NB4 (cell line): ENCODE data around the gene CYB561.

ENCODE experiments used
- DNase-seq: peaks from one replicate; pipeline ENCODE4 v3.0.0; 2010; ENCODE audit warnings: low read depth
- H3K4me3 ChIP-seq: one replicate; pipeline ENCODE4 v1.5.1; 2011; ENCODE audit warnings: mild to moderate bottlenecking, low read depth, low read length, moderate library complexity
- MYC ChIP-seq: IDR thresholded peaks from 2 replicates; pipeline ENCODE4 v1.6.1; 2011; ENCODE audit warnings: low read depth, low read length
- POLR2A ChIP-seq: IDR thresholded peaks from 2 replicates; pipeline ENCODE4 v1.6.1; 2011; ENCODE audit warnings: mild to moderate bottlenecking; ENCODE audit not compliant: insufficient read length; ENCODE audit errors: extremely low read depth
- TF ChIP-seq, protein P1 (sequence below): IDR thresholded peaks from one replicate; pipeline ENCODE4 v1.5.1; 2012; ENCODE audit warnings: low read depth, low read length
- TF ChIP-seq, protein P2 (sequence below): IDR thresholded peaks from 2 replicates; pipeline ENCODE4 v1.6.1; 2011; ENCODE audit warnings: low read depth, low read length

CYB561 gene

GRCh38 chr17:63423251-63423950 is 22.7 kb downstream of the CYB561 start:
- TF ChIP-seq MYC (no peak), POLR2A (no peak)
- TF ChIP-seq, protein P1, sequence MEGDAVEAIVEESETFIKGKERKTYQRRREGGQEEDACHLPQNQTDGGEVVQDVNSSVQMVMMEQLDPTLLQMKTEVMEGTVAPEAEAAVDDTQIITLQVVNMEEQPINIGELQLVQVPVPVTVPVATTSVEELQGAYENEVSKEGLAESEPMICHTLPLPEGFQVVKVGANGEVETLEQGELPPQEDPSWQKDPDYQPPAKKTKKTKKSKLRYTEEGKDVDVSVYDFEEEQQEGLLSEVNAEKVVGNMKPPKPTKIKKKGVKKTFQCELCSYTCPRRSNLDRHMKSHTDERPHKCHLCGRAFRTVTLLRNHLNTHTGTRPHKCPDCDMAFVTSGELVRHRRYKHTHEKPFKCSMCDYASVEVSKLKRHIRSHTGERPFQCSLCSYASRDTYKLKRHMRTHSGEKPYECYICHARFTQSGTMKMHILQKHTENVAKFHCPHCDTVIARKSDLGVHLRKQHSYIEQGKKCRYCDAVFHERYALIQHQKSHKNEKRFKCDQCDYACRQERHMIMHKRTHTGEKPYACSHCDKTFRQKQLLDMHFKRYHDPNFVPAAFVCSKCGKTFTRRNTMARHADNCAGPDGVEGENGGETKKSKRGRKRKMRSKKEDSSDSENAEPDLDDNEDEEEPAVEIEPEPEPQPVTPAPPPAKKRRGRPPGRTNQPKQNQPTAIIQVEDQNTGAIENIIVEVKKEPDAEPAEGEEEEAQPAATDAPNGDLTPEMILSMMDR, result no peak
- TF ChIP-seq, protein P2, sequence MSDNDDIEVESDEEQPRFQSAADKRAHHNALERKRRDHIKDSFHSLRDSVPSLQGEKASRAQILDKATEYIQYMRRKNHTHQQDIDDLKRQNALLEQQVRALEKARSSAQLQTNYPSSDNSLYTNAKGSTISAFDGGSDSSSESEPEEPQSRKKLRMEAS, result no peak
- H3K4me3 ChIP-seq, result no peak overlapping the region
- no peak for DNase-seq

GRCh38 chr17:63421681-63422645 is 24.1 kb downstream of the CYB561 start:
- TF ChIP-seq, protein P2, result no peak
- TF ChIP-seq POLR2A, result no peak
- TF ChIP-seq MYC, result no peak
- TF ChIP-seq, protein P1, result no peak
- H3K4me3 ChIP-seq, result no peak overlapping the region
- no peak for DNase-seq

DNA sequence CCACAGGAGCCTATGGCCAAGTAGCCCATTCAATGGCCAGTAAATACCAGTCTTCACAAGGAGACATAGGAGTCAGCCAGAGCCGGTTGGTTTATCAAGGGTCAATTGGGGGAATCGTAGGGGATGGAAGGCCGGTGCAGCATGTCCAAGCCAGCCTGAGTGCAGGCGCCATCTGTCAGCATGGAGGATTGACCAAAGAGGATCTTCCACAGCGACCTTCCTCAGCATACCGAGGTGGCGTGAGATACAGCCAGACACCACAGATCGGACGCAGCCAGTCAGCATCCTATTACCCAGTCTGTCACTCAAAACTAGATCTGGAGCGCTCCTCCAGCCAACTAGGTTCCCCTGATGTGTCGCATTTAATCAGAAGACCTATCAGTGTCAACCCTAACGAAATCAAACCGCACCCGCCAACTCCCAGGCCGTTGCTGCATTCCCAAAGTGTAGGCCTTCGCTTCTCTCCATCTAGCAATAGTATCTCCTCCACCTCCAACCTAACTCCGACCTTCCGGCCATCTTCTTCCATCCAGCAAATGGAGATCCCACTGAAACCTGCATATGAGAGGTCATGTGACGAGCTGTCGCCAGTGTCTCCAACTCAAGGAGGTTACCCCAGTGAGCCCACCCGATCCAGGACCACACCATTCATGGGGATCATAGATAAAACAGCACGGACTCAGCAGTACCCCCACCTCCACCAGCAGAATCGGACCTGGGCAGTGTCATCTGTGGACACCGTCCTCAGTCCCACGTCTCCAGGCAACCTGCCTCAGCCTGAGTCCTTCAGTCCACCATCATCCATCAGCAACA is 25.0 kb downstream of the CYB561 start:
- TF ChIP-seq, protein P1, result no peak
- TF ChIP-seq POLR2A, result no peak
- TF ChIP-seq, protein P2, result no peak
- TF ChIP-seq MYC, result no peak
- no peak for DNase-seq
- H3K4me3 ChIP-seq, result no peak overlapping the region

DNA sequence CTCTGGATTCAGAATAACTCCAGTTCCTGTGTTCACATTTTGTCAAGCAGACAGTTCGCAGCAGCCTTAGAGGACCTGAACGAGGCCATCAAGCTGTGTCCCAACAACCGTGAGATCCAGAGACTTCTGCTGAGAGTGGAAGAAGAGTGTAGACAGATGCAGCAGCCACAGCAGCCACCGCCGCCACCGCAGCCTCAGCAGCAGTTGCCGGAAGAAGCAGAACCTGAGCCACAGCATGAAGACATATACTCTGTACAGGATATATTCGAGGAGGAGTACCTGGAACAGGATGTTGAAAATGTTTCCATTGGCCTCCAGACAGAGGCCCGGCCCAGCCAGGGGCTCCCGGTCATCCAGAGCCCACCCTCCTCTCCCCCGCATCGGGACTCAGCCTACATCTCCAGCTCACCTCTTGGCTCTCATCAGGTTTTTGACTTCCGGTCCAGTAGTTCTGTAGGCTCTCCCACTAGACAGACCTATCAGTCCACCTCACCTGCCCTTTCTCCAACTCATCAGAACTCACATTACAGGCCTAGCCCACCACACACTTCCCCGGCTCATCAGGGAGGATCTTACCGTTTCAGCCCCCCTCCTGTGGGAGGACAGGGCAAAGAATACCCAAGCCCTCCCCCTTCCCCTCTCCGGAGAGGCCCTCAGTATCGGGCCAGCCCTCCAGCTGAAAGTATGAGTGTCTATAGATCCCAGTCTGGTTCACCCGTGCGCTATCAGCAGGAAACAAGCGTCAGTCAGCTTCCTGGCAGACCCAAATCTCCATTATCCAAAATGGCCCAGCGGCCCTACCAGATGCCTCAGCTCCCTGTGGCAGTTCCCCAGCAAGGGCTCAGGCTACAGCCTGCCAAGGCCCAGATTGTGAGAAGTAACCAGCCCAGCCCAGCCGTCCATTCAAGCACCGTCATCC is 25.9 kb downstream of the CYB561 start:
- TF ChIP-seq MYC (no peak), POLR2A (no peak)
- TF ChIP-seq, protein P2, result no peak
- TF ChIP-seq, protein P1, result no peak
- H3K4me3 ChIP-seq, result no peak overlapping the region
- DNase-seq, result no peak

DNA sequence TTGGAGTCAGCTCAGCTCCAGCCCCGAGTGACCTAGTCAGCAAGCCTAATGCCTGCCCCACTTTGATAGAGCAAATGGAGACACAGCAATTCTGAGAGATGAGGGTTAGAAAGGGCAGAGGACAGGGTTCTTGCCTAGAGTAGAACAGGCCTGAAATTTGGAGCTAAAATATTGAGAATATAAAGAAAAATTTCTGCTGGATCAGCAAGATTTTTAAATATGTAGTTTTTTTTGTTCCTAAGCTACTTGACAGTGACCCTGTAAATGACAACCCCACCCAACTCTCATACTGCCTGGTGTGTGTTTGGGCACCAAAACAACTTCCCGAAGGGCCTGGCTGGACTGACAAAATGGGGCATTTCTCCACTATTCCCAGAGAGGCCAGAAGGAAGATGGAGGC is 26.7 kb downstream of the CYB561 start:
- TF ChIP-seq, protein P1, result no peak
- TF ChIP-seq, protein P2, result no peak
- TF ChIP-seq POLR2A (no peak), MYC (no peak)
- no peak for DNase-seq
- no peak overlapping the region for H3K4me3 ChIP-seq
